ENCODE results near the gene FCN1.

The FCN1 gene

GRCh38 chr9:134951461-134951860, 33.7 kb upstream of the FCN1 start:
- DNase-seq = no peak

DNA sequence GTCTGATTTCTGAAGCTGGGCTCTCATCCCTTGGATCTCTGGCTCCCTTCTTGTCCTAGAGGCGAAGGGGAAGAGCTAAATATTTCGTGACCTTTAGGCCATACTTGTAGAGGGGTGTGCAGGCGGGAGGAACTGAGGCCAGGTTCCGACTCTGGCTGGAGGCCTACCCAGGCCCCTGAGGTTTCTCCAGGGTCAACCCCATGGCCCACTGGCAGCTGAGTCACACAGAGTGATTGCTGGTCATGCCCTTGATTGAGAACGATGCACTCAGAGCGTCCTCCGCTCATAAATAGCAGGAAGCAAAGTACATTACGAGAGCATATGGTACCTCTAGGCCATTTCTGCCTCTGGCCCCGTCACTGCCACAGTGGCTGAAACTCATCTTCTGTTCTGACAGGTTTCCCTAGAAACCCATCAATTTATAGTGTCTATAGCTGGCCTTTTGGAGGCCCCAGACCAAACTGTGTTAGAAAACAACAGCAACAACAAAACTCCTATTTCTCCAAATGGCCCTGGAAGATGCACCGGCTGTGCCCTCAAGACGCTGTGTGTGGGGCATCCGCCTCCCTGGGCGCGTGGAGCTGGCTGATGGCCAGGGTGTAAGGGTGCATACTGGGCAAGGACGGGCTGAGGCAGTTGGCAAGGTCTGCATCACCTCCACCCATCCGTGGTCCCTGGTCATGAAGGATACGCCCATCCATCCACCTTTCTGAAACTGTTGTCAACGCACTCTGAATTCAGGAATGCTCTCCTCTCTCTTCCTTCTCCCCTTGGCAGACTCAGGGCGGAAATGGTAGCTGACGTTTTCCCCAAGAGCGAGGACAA, 32.9 kb upstream of the FCN1 start:
- DNase-seq = no peak

DNA sequence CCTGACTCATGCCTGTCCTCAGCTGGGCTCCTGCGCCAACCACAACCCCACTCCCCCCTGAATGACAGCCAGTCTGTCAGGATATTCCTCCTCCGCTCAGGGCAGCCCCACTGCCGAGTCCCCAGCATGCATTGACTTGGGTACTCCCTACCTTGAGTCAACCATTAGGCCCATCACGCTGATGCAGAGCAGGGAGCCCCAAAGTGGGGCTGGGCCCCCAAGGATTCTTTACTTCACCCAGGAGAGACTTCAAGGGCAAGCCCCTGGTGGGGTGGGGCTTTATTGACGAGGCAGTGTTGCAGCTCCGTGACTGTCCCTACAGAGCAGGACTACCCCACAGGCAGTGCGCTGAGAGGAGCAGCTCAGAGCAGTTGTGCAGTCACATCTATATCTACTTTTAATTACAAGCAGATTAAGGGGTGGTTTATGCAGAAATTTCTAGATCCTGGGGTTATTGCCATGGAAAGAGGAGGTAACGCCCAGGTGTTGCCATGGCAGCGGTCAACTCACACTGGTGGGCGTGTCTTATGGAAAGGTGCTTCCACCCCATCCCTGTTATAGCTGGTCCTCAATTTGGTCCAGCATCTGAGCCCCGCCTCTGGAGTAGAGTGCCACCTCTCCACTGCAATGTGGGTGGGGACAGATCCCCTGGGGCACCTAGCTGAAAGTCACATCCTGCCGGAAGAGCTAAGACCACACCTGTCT, 32.1 kb upstream of the FCN1 start:
- DNase-seq = no peak

DNA sequence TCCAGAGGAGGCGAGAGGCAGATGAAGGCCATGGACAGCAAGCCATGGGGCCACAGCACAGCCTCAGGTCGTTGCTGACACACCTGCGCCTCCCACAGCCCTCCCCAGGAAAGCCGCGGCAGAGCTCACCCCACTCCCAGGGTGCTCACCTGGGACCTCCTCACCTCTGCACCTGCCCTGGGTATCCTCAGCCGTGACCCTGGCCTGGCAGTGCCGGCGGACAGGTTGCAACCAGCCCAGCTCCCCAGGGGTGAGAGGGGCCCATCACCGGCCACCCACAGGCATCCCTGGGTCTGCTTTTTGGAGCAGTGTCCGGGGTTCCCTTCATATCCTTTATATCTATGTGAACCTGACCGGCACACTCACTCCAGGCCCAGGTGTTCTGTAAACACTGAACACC, 30.4 kb upstream of the FCN1 start:
- no peak for DNase-seq

GRCh38 chr9:134947265-134947955, 29.7 kb upstream of the FCN1 start:
- DNase-seq = no peak

DNA sequence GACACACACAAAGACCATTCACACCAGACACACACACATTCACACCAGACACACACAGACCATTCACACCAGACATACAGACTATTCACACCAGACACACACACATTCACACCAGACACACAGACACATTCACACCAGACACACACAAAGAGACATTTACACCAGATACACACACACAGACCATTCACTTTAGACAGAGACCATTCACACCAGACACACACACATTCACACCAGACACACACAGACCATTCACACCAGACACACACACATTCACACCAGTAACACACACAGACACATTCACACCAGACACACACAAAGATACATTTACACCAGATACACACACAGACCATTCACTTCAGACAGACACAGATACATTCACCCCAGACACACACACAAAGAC, 29.0 kb upstream of the FCN1 start:
- no peak for DNase-seq

DNA sequence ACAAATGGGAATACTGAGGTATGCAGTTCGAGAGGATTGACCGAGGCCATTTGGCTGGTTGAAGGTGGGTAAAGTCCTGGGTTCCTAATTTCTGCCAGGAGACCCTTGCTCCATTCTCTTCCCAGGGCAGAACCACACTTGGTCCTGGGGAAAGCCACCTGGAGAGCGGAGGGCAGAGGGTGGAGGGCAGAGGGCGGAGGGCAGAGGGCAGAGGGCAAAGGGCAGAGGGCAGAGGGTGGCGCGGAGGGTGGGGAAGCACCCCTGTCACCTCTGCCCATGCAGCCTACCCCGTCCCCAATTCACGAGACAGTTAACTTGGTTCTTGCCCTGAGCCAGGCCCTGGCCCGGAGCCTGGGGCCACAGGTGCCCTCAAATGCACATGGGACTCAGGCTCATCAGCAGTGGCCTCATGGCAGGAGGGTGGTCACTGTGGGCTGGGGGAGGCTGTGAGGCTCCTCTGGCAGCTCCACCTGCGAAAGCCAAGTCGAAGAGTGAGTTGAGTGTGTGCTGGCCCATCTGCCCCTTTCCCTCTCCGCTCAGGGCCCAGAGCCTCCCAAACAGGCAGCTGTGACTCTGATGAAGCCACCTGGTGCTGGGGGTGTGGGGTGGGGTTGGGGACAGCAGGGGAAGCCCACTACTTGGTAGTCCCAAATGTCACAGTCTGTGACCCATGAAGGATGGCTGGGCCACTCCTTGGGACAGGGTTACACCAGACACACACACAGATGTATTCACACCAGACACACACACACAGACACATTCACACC, 28.0 kb upstream of the FCN1 start:
- DNase-seq = no peak

DNA sequence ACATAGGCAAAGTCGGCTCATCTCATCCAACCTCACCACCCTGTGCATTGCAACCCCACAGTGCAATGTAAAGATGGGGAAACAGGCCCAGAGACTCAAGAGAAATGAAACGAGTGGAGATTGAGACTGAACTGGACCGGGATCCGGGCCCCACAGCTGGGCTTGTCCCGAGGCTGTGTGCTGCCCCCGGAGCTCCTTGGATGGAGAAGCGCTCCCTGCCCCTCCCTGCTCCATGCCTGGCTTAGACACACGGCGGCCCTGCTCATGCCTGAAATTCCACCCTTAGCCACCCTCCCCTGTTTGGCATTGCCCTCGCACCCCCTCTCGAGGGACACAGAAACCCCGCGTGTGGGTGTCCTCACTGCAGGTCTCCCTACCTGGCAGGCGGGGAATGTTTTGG, 27.2 kb upstream of the FCN1 start:
- no peak for DNase-seq

GRCh38 chr9:134944351-134944802, 26.7 kb upstream of the FCN1 start:
- no peak for DNase-seq

DNA sequence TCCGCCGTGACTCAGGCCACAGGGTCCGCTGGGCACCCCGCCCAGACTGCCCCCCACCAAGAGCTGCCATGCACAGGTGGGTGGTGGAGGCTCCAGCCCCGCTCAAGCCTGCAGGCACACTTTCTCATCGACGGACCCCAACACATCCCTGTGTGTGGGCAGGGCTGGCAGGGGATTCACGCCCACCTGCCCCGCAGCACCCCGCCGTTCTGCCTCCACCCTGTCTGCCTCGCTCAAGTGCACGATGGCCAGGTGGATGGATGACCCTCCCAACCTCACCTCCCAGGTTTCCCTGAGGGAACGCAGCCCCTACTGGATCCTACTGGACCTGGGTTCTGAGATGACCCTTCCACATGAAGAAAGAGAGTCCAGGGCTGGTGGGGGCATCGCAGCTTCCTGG, 26.1 kb upstream of the FCN1 start:
- no peak for DNase-seq

- DNase-seq = no peak
Measured at GRCh38 chr9:134943411-134943810, 25.7 kb upstream of the FCN1 start.

DNA sequence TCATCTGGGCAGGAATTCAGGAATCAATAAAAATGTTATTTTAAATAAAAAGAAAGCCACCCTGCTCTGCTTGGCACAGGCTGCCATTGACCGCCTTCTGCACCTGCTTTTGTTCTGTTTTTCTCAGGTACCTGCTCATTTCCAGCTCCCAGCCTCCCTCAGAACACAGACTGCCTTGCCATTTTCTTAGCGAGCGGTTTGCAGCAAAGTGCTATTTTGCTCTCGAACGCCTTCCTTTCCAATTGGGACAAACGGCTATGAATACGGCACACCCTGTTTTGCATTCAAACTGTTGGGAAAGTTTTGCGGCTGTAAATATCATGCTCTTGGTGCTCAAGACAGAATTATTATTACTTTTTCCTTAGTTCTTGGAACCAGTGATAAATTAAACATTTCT, 25.1 kb upstream of the FCN1 start:
- no peak for DNase-seq

- DNase-seq = no peak
Measured at GRCh38 chr9:134942011-134942787, 24.5 kb upstream of the FCN1 start.

- DNase-seq = no peak
Measured at GRCh38 chr9:134940236-134941208, 22.8 kb upstream of the FCN1 start.

DNA sequence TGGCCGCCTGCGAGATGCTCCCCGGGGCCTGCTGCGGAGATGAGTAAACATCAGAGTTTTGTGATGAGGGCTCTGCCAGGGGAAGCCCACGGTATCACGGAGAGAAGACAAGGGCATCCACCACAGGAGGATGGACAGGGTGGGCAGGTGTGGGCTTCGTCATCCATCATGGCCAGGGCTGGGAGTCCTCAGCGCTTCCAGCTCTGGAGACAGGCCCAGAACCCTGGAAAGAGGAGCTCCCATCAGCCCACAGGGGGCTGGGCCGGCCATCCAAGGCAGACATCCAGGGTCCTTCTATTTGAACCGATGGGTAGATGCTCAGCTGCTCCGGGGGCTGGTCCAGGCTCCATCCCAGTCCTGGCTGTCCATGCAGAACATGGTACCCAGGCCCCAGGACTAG, 22.1 kb upstream of the FCN1 start:
- DNase-seq = no peak

- no peak for DNase-seq
Measured at GRCh38 chr9:134939080-134939733, 21.5 kb upstream of the FCN1 start.

- no peak for DNase-seq
Measured at GRCh38 chr9:134938346-134939079, 20.8 kb upstream of the FCN1 start.

DNA sequence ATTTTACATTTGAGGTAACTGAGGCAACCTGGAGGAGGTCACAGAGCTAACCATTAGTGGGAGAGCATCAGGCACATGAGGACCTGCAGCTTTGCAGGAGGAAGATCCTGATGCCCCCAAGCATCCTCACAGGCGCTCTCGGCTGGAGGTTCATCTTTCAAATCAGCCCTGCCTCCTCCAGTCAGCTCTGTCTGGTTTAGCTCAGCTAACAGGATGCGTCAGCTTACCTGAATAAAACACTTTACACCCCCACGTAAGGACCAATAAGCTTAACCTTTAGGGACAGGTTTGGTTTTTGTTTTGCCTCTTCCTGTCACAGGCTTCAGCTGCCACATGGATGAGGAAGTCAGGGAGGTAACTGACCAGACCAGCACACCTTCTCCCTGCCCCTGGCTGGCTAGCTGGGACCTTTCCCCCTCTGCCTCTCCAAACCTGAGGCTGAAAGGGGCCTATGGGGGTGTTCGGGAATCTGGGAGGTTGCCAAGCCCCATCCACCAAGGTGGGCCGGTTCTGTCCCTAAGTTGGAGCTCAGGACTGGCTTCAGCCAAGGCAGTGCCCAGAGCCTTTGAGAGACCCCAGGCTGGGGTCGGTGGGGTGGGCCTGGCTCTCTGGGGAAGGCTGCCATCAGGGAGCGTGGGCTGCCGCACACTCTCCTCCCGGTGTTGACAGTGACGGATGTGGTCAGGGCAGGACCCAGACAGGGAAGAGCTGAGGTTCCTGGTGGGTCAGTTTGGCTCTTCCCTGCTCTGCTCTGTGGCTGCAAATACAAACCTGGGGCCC, 20.0 kb upstream of the FCN1 start:
- no peak for DNase-seq

DNA sequence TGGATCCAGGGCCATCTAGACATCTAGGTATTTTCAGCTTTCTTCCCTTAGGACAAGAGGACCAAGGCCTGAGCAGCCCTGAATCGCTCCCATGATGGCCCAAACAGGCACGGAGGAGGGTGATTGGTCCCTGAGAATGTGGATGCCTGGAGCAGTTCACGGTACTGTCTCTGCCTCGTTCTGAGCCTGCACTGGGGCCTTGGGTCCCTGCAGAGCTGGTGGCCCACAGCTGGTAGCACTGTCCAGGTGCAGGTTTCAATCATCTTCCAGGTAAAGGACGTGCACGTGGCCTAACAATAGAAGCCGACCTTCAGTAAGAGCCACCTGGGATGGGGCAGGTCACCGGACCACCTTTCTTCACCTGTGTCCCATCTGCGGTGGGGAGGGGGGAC, 19.4 kb upstream of the FCN1 start:
- DNase-seq = no peak

All from NCI-H187 (cell line).